HCT116 (cell line): ENCODE data around the gene SLC25A51. TPM values are rescaled to one million over a fixed set of nuclear protein-coding genes. Genes with fewer than 3 reads are reported as not detected.
"Not testable (repeated sequence)": the region's sequence is repeated elsewhere in the genome, so short reads cannot be mapped to it uniquely, and the experiment has no call there.

Source experiments
- ATAC-seq: fragments of 200-7000 bp; cut with Tn5 transposase; 2 replicates; pipeline ENCODE4 v1.9.1; 2020; ENCODE audit warnings: mild to moderate bottlenecking, moderate library complexity
- BruUV-seq: library from RNA; stranded (reverse); fragments of 400-500 nt; replicated peaks from 2 replicates; lab custom pipeline; 2021; lab: Mats Ljungman, UMichigan
- CTCF ChIA-PET: fragments of 300-600 bp; sonication (Branson Sonifier 250); formaldehyde crosslinking; loops from one replicate; lab custom pipeline; 2021; ENCODE audit warnings: antibody characterized with exemption; lab: Charles Lee
- POLR2A ChIA-PET: fragments of 300-600, 350-600 bp; sonication (Branson Sonifier 250); formaldehyde crosslinking; loops from one replicate; lab custom pipeline; 2021; ENCODE audit warnings: antibody characterized with exemption; lab: Charles Lee
- RAD21 ChIA-PET, 2 experiments: fragments of 300-600 bp; sonication (Branson Sonifier 250); formaldehyde crosslinking; loops; one replicate each; lab custom pipeline; 2023; ENCODE audit warnings: low total read pairs in 2 of 2; ENCODE audit not compliant: uncharacterized antibody in 2 of 2, unreplicated experiment in 2 of 2, low non-redundant PET in 1 of 2; lab: Charles Lee
- DNase-seq: peaks from one replicate; pipeline ENCODE4 v3.0.0-alpha.2; 2010; ENCODE audit warnings: low read depth, low spot score
- H2AFZ ChIP-seq: fragments of 200-600 bp; shearing (Covaris generic), sonication (generic); 2 replicates; pipeline ENCODE4 v1.6.1; 2017; ENCODE audit warnings: low read depth, mixed run types, mixed read lengths, antibody characterized with exemption, low read length; ENCODE audit not compliant: poor library complexity, severe bottlenecking
- H3K27ac ChIP-seq: 2 replicates; pipeline ENCODE4 v1.5.1; 2012; ENCODE audit warnings: low read depth, low read length
- H3K27me3 ChIP-seq: fragments of 200-600 bp; sonication (generic); 2 replicates; pipeline ENCODE4 v1.6.1; 2016; ENCODE audit warnings: mixed run types, low read length, mixed read lengths; ENCODE audit not compliant: insufficient read depth
- H3K36me3 ChIP-seq, 2 experiments: fragments of 200-500 bp in 1 of 2; fragments of 200-600 bp in 1 of 2; sonication (Bioruptor generic) in 1 of 2; sonication (generic) in 1 of 2; 2 replicates each; pipeline versions ENCODE4 v1.5.1 to v1.6.1; 2014 to 2016; ENCODE audit warnings: low read length in 2 of 2, inconsistent platforms in 1 of 2, mixed read lengths in 1 of 2, mixed run types in 1 of 2; ENCODE audit not compliant: insufficient read depth in 2 of 2, control insufficient read depth in 1 of 2
- H3K4me1 ChIP-seq, 2 experiments: fragments of 200-600 bp in 1 of 2; sonication (generic) in 1 of 2; 2 replicates each; pipeline versions ENCODE4 v1.5.1 to v1.6.1; 2012 to 2017; ENCODE audit warnings: low read length in 2 of 2, inconsistent platforms in 1 of 2, mild to moderate bottlenecking in 1 of 2, mixed read lengths in 1 of 2, mixed run types in 1 of 2, moderate library complexity in 1 of 2; ENCODE audit not compliant: insufficient read depth in 2 of 2, control insufficient read depth in 1 of 2
- H3K4me2 ChIP-seq: fragments of 200-600 bp; sonication (generic); 2 replicates; pipeline ENCODE4 v1.6.1; 2017; ENCODE audit warnings: mixed run types, low read length, mixed read lengths
- H3K4me3 ChIP-seq, 2 experiments: fragments of 200-600 bp in 1 of 2; sonication (generic) in 1 of 2; replicated peaks in 1 of 2; 2 replicates each; pipeline ENCODE4 v1.5.1; 2011 to 2016; ENCODE audit warnings: low read length in 2 of 2, control low read depth in 1 of 2, low read depth in 1 of 2, mild to moderate bottlenecking in 1 of 2, mixed read lengths in 1 of 2, mixed run types in 1 of 2
- H3K79me2 ChIP-seq: fragments of 200-600 bp; sonication (generic); 2 replicates; pipeline ENCODE4 v1.6.1; 2017; ENCODE audit warnings: mild to moderate bottlenecking, mixed run types, low read length, moderate library complexity, mixed read lengths; ENCODE audit not compliant: insufficient read depth
- H3K9ac ChIP-seq: fragments of 200-600 bp; sonication (generic); 2 replicates; pipeline ENCODE4 v1.6.1; 2016; ENCODE audit warnings: low read length, mixed read lengths
- H3K9me2 ChIP-seq: fragments of 200-600 bp; sonication (generic), shearing (Covaris generic); 2 replicates; pipeline ENCODE4 v1.6.1; 2017; ENCODE audit warnings: mixed run types, mild to moderate bottlenecking, moderate library complexity; ENCODE audit not compliant: insufficient read depth
- H3K9me3 ChIP-seq, 2 experiments: fragments of 200-500 bp in 1 of 2; fragments of 200-600 bp in 1 of 2; sonication (Bioruptor generic) in 1 of 2; sonication (generic) in 1 of 2; 2 replicates each; pipeline ENCODE4 v1.6.1; 2014 to 2017; ENCODE audit warnings: low read length in 2 of 2, mixed read lengths in 2 of 2, inconsistent platforms in 1 of 2, low read depth in 1 of 2, mild to moderate bottlenecking in 1 of 2, mixed run types in 1 of 2, moderate library complexity in 1 of 2; ENCODE audit not compliant: control insufficient read depth in 1 of 2, insufficient read depth in 1 of 2
- H4K20me1 ChIP-seq: fragments of 200-600 bp; sonication (generic), shearing (Covaris generic); 2 replicates; pipeline ENCODE4 v1.6.1; 2017; ENCODE audit warnings: mixed run types, mild to moderate bottlenecking, moderate library complexity; ENCODE audit not compliant: insufficient read depth
- EZH2 ChIP-seq: fragments of 200-600 bp; sonication (generic); IDR thresholded peaks from 2 replicates; pipeline ENCODE4 v1.6.1; 2017; ENCODE audit warnings: antibody characterized with exemption, mixed run types
- intact Hi-C: fragments of 100-400 bp; cut with micrococcal nuclease; formaldehyde crosslinking; loops from 2 replicates; pipeline ENCODE4 v1.10.0; 2022
- total RNA-seq: library from RNA; stranded (reverse); gene quantifications from one replicate; pipeline ENCODE4 v1.2.1, GENCODE V29; 2021; ENCODE audit not compliant: unreplicated experiment
- TF ChIP-seq, protein P1 (sequence below), 3 experiments: fragments of 200-600 bp in 1 of 3; sonication (generic) in 1 of 3; IDR thresholded peaks in 2 of 3; conservative IDR thresholded peaks in 1 of 3; 2 replicates each; pipeline ENCODE4 v1.5.1; 2012 to 2017; ENCODE audit warnings: low read depth in 2 of 3, low read length in 2 of 3, antibody characterized with exemption in 1 of 3, borderline replicate concordance in 1 of 3, control low read depth in 1 of 3, mild to moderate bottlenecking in 1 of 3, mixed read lengths in 1 of 3, mixed run types in 1 of 3, moderate library complexity in 1 of 3; ENCODE audit not compliant: insufficient read depth in 1 of 3

SLC25A51 gene
- total RNA-seq, 1 experiment from 2014 or later, result 27.3 TPM

DNA sequence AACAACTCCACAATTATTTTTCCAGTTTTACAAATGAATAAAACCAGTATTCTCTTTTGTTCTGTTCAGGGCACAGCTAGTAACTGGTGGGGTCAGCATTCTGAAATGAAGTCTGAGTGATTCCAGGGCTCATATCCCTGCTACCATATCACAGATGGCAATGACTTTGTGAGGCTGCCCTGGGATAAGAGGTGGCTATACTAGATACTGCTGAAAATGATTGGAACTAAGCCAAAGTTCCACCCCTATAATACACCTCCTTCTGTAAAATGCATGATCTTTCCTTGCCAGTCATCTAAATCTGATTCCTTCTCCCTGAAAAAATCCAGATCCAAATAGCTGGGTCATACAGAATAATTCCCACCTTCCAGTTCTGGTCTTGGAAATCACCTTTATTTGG is 14.4 kb downstream of the SLC25A51 start:
- Histone ChIP-seq H3K9me3 (no peaks in the 10 kb centered on the region), H3K27me3 (no peaks in the 10 kb centered on the region), H3K4me1 (no peaks in the 10 kb centered on the region), H3K4me3 (no peak overlapping the region), H3K9me2 (no peaks in the 10 kb centered on the region), H2AFZ (no peak overlapping the region), H3K27ac (no peak overlapping the region), H3K79me2 (0 out of 2 replicates have a peak, but pooled peaks cover 8% of the 10 kb centered on the region), H4K20me1 (no peaks in the 10 kb centered on the region), H3K4me2 (no peak overlapping the region), H3K36me3 (peaks cover 3 to 5% of the 10 kb centered on the region in 2 experiments), H3K9ac (no peak overlapping the region)
- BruUV-seq, result no TSS peak
- DNase-seq (no peak), ATAC-seq (no peak)
- ChIA-PET RAD21 (no interaction called here), CTCF (no interaction called here), POLR2A (no interaction called here)
- TF ChIP-seq, protein P1, sequence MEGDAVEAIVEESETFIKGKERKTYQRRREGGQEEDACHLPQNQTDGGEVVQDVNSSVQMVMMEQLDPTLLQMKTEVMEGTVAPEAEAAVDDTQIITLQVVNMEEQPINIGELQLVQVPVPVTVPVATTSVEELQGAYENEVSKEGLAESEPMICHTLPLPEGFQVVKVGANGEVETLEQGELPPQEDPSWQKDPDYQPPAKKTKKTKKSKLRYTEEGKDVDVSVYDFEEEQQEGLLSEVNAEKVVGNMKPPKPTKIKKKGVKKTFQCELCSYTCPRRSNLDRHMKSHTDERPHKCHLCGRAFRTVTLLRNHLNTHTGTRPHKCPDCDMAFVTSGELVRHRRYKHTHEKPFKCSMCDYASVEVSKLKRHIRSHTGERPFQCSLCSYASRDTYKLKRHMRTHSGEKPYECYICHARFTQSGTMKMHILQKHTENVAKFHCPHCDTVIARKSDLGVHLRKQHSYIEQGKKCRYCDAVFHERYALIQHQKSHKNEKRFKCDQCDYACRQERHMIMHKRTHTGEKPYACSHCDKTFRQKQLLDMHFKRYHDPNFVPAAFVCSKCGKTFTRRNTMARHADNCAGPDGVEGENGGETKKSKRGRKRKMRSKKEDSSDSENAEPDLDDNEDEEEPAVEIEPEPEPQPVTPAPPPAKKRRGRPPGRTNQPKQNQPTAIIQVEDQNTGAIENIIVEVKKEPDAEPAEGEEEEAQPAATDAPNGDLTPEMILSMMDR (IDR thresholded peaks at IDR 0.05 in 2 of 3, conservative IDR thresholded peaks at IDR 0.05 in 1 of 3; ENCODE audit: borderline replicate concordance in 1 of 3, insufficient read depth in 1 of 3, low read depth in 2 of 3, low read length in 2 of 3), result no peak
- TF ChIP-seq EZH2, result no peak
- intact Hi-C loops, result no loop called here

DNA sequence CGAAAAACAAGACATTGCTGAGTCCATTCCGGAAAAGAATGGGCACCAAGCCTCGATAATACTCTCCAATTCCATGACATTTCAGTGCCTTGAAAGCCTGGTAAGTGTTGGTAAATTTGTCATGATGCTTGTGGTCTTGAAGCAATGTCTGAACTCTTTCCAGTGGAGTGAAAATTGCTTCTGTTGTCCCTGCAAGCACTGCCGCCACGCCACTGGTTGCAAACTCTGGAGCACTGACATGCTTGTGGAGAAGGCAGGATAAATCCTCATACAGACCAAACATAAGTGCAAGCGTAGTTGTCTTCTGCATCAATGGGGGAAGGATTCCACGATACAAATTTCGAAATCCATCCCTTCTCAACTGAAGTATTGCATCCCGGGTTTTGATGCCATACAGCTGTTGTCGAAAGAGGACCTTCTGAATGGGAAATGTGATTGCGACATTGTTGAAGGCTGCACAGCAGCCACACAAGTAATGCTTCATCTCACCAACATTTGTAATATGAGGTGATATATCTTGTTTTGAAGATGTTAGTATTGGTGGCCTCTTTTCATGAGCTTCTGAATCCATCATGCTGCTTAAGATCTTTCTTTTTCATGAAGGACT is 15.8 kb downstream of the SLC25A51 start:
- H3K79me2 ChIP-seq, POLR2A ChIA-PET, H3K27ac ChIP-seq, H3K27me3 ChIP-seq, H3K4me1 ChIP-seq, CTCF ChIA-PET, H3K9ac ChIP-seq, RAD21 ChIA-PET, H3K4me2 ChIP-seq, H3K4me3 ChIP-seq, H4K20me1 ChIP-seq, DNase-seq, H3K36me3 ChIP-seq, H3K9me2 ChIP-seq, ATAC-seq, H2AFZ ChIP-seq, intact Hi-C loops, H3K9me3 ChIP-seq, BruUV-seq: not testable (repeated sequence)
